ENCODE results near the gene CASP12. TPM values are rescaled to one million over a fixed set of nuclear protein-coding genes. Genes with fewer than 3 reads are reported as not detected.

CASP12 gene
- total RNA-seq, 1 donor from 2014 or later = not detected

Other genes starting within 250 kb of the CASP12 start
- 77.3 TPM for gene CASP4, start 70.1 kb upstream of the CASP12 start, total RNA-seq
- not detected for gene CASP5, start 124.7 kb upstream of the CASP12 start, total RNA-seq
- 58.8 TPM for gene CASP1, start 136.7 kb upstream of the CASP12 start, total RNA-seq
- 14.0 TPM for gene CARD16, start 146.9 kb upstream of the CASP12 start, total RNA-seq
- gene CARD18, start 241.3 kb upstream of the CASP12 start, total RNA-seq = 4.4 TPM